Ovary (tissue), 3 donors: ENCODE data around the gene IBSP.

Source experiments
- EP300 ChIP-seq: sonication (generic); formaldehyde crosslinking; IDR thresholded peaks from one replicate; pipeline ENCODE4 v1.6.1; 2017; ENCODE audit warnings: antibody characterized with exemption
- POLR2A ChIP-seq: fragments of 450-650 bp; IDR thresholded peaks from one replicate; pipeline ENCODE4 v1.6.1; 2017; ENCODE audit warnings: antibody characterized with exemption, mild to moderate bottlenecking, moderate library complexity
- TF ChIP-seq, protein P1 (sequence below), 3 donors: fragments of 450-650 bp in 2 of 3; fragments of 200-600 bp in 1 of 3; IDR thresholded peaks; one replicate each; pipeline versions ENCODE4 v1.5.1 to v1.8.0; 2016 to 2022; ENCODE audit warnings: antibody characterized with exemption in 3 of 3, mild to moderate bottlenecking in 1 of 3
- donor health status: DM: no; HTN: no; CAD: no.

DNA sequence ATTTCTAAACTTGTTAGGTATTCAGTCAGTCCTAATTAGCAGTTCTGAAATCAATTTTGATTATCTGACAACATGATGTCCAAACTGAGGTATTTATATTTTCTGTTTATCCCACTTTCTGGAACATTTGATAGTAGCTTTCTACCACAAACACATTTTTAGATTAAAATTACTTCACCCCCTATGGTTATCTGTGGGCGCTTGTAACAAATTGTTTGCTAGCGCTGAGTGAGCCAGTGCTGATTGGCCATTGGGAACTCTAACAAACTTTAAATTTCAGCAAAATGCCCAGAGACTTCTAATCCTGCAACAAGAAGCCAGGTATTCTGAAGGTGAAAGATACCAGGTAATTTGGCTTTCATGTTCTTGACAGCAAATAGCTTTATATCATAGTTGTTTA is 33.3 kb downstream of the IBSP start, which contains the start of gene MEPE:
- TF ChIP-seq, protein P1, sequence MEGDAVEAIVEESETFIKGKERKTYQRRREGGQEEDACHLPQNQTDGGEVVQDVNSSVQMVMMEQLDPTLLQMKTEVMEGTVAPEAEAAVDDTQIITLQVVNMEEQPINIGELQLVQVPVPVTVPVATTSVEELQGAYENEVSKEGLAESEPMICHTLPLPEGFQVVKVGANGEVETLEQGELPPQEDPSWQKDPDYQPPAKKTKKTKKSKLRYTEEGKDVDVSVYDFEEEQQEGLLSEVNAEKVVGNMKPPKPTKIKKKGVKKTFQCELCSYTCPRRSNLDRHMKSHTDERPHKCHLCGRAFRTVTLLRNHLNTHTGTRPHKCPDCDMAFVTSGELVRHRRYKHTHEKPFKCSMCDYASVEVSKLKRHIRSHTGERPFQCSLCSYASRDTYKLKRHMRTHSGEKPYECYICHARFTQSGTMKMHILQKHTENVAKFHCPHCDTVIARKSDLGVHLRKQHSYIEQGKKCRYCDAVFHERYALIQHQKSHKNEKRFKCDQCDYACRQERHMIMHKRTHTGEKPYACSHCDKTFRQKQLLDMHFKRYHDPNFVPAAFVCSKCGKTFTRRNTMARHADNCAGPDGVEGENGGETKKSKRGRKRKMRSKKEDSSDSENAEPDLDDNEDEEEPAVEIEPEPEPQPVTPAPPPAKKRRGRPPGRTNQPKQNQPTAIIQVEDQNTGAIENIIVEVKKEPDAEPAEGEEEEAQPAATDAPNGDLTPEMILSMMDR (IDR thresholded peaks at IDR 0.05): no peak
- TF ChIP-seq POLR2A (no peak), EP300 (no peak)
